HG03097 (cell line): ENCODE measurements around the gene TMEM60.
"Not testable (repeated sequence)": the region's sequence is repeated elsewhere in the genome, so short reads cannot be mapped to it uniquely, and the experiment has no call there.

Source experiments
- ATAC-seq: cut with Tn5 transposase; IDR thresholded peaks from one replicate; pipeline ENCODE4 v1.9.1; 2021; ENCODE audit not compliant: unreplicated experiment, low FRiP score

Gene TMEM60, protein sequence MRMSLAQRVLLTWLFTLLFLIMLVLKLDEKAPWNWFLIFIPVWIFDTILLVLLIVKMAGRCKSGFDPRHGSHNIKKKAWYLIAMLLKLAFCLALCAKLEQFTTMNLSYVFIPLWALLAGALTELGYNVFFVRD

DNA sequence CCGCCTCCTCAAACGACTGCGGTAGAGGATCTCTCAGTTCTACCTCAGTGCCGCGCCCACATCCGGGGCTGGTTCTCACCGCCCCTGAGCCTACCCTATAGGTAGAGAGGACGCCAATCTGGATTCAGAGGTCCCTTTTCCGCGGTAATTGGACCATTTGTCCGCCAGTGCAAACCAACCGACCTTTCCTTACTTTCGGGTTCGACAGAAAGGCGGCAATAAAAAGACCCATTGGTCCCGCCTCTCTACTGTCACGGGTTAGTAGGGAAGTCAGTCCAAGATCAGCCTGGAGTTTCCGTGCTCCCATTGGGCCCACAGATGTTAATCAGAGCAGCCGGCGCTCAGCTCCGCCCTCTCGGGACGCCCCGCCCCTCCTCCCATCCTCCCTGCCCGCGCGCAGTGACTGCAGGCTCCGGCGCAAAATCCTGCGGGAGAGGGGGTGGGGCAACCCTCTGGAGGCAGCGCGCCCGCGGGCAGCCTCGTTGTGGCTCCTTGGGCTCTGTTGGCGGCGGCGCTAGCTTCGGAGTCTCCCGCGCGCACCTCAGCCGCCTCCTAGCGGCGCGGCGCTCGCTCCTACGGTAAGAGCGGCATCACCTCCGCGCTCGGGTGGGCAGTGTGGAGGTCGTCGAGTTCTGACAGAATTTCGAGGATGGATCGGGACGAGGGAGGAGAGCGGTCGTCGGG, at the start of gene TMEM60, which contains the start of gene PHTF2:
TMEM60 (minus strand) TSS at position 41 of the 684 bp plus-strand sequence. CDS start 4,061 bp downstream, outside the sequence.
PHTF2 (plus strand) TSS at position 380 of the 684 bp plus-strand sequence.
- peak; percentile 91 for ATAC-seq

DNA sequence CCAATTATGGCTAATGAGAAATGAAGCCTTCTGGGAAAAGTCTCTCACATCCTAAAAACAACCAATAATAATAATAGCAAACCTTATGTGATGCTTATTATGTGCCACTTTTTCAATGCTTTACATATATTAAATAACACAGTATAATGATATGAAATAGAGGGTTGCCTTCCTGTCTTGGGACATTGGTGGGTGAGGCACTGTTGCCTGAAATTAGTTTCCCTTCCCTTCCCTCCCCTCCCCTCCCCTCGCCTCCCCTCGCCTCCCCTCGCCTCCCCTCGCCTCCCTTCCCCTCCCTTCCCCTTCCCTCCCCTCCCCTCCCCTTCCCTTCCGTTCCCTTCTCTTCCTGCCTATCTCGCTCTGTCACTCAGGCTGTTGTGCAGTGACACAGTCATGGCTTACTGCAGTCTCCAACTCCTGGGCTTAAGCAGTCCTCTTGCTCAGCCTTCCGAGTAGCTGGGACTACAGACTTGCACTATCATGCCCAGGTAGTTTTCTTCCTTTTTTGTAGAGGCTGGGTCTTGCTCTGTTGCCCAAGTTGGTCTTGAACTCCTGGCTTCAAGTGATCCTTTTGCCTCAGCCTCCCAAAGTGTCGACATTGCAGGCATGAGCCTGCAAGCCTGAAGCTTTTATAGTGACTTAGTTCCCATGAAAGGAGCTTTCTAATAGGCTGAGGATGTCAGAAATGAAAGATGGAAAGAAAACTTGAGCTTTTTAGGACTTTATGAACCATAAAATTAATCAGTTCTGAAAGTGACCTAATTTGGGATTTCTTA, 48.3 kb upstream of the TMEM60 start:
- no peak for ATAC-seq

DNA sequence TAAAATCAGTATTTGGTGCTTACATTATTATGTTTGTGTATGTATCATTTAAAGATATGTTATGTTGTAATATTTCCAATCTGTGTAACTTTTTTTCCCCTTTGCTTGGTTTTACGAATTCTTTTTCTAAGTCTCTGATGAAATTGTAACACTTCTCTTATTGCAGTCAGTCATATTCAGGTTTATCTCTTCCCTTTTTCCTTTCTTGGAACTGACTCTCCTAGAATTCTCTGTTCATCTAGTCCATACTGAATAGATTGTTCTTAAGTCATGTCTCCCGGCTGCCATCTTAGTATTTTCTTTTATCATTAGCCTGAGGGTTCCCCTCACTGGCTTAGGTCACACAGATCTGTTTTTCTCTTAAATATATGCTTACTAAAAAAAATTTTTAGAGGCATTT, 45.0 kb upstream of the TMEM60 start:
- no peak for ATAC-seq

DNA sequence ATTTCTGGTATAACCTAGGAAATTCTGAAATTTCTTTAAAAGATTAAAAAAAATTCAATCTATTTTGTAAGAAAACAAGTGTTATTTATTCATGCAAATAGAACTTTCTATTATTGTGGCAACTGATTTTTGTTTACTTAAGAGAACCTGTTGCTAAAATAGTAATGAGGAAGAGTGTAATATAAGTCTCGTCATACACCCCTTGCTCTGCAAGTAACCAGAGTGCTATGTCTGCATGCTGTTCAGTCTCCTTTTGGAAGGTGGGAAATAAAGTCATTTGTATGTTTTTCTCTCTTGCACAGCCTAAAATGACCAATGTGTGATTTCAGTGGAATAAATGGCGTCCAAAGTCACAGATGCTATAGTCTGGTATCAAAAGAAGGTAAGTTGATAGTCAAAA, 41.7 kb upstream of the TMEM60 start:
- no peak for ATAC-seq

DNA sequence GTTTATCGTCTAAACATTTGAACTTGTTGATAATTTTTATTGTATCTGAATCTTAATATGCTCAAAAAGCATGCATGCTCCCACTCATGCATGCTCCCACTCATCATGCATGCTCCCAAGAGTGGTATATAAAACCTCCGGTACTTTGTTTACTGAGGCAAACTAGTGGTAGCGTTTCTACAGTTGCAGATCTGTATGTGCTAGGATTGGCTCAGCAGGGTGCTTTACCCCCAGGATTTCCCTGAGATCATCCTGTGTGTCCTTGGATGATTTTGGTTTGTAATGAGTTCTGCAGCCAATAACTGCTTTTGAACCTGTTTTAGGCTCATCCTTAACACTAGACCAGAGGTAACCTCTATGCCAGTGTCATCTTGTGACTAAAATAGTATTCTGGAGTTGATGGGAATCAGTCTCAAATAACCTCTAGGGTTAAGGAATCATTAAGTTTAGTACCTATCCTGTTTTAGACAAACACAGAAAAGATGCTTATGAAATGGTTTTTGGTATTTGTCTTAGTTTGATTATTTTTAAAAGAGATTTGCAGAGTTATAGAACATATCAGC, 40.8 kb upstream of the TMEM60 start:
- no peak for ATAC-seq

DNA sequence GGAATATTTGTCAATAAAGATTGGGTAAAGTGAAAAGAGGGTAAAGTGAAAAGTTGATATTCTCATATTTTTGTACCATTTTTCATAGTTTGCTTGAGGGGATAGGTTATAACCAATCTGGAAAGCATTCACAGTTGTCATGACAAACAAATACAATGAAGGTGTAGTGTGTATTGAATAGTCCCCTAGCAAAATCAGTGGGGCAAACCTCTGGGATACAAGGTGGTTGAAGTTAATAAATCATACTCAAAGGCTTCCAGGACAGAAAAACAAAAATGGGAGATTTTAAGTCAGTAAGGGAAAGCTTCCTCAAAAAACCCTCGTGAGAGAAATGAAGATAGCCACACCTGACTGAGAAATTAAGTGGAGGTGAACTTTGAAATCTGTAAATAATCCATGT, 39.7 kb upstream of the TMEM60 start:
- no peak for ATAC-seq

DNA sequence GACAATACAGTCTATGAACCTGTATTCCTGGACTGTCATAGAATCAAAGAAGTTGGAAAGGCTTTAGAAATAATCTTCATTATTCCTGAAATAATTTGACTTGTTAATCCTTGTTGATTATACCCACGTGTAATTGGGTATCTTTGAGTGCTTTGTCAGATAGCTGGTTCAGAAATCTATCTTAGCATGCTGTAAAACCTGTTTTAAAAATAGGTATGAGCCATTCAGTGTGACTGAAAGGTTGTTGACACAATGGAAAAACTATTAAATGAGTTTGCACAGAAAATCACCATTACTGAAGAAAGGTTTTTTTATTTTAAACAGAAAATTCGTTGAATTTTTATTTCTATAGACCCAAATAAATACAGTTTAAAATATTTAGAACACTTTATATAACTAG, 39.0 kb upstream of the TMEM60 start:
- ATAC-seq, result no peak

DNA sequence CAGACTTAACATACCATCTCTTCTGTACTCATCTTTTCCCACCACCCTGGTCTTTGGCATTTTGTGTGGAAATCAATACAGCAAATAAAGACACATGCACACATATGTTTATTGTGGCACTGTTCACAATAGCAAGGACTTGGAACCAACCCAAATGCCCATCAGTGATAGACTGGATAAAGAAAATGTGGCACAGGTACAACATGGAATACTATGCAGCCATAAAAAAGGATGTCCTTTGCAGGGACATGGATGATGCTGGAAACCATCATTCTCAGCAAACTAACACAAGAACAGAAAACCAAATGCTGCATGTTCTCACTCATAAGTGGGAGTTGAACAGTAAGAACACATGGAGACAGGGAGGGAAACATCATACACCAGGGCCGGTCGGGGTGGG, 38.2 kb upstream of the TMEM60 start:
- ATAC-seq, result not testable (repeated sequence)

DNA sequence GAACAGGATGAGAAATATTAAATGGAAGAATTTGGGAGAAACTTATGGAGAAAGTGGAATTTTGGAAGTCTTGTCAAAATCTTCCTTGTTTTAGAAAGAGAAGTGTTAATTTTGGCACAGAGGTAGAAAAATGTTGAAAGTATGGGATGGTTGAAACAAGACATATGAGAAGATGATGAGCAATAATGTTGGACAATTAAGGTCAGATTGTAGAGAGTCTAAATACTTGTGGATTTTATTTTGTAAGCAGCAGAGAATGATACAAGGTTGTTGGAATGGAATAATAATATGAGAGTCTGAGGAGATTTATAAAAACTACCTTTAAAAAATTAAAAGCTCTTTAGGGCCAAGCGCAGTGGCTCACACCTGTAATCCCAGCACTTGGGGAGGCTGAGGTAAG, 34.9 kb upstream of the TMEM60 start:
- no peak for ATAC-seq

DNA sequence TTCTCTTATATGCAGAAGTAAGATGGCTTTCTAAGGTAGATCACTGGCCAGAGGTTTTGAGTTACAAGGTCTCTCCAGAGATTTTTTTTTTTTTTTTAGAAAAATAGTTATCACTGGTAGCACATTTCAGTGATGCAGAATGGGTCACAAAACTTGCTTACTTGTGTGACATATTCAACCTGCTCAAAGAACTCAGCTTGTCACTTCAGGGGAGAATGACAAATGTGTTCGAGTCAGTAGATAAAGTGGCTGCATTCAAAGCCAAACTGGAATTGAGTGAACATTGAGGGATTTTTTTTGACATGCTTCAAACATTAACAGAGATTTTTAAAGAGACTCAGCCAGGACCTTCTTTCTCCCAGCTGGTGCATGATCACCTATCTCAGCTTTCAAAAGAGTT, 33.7 kb upstream of the TMEM60 start:
- ATAC-seq, result no peak

DNA sequence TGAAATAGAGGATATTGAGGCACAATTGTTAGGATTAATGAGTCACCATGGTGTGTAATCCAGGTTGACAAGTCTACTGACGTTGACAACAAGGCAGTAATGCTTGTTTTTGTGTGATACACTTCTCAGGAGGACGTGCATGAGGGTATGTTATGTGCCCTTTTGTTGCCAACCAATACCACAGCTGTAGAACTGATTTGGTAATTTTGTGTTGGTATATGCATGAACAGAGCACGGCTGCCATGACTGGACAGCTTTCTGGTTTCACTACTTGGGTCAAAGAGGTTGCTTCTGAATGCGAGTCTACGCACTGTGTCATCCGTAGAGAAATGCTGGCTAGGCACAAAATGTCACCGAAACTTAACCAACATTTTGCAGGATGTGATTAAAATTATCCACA, 33.2 kb upstream of the TMEM60 start:
- no peak for ATAC-seq

DNA sequence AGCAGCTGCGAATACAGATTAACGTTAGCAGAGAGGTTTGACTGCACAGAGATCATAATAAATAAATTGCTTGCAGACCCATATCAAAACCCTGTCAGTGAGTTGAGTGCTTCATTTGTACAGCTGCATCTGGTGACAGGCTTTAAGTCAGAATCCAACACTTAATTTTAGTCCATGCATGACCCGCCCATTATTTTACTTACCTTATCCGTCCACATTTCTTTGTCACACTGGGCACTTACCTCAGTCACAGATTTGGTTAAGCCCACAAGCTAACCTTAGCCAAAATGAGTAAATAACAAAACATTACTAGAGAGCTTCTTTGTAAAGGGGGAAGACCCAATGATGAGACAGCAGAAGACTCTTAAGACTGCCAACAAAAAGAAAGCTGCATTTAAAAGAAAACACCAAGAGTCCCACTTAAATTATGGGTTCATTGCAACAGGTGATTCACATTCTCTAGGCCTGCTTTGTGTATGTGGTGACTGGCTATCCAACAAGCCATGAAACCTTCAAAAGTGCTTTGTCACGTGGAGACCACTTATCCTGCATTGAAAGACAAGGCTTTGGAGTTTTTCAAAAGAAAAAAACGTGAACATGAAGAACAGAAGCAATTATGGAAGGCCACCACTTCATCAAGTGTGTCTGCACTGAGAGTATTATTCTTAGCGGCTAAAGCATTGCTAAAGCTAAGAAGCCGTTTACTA, 32.6 kb upstream of the TMEM60 start:
- no peak for ATAC-seq

DNA sequence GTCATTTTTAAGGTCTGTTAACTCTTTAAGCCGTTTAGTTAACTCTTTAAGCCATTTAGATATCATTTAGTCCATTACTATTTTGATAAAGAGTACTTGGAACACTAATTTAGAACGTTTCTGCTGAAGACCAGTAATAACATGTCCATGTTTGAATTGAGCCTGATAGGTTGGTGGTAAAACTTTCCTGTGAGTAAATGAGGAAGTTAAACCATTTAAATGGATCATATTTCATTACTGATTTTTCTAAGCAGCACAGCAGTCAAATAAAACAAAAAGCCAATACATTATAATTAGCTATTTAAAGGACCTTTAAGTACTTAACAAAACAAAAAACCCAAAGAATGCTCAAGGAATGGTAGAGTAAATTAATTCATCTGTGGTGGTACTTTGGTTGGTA, 29.8 kb upstream of the TMEM60 start:
- no peak for ATAC-seq

DNA sequence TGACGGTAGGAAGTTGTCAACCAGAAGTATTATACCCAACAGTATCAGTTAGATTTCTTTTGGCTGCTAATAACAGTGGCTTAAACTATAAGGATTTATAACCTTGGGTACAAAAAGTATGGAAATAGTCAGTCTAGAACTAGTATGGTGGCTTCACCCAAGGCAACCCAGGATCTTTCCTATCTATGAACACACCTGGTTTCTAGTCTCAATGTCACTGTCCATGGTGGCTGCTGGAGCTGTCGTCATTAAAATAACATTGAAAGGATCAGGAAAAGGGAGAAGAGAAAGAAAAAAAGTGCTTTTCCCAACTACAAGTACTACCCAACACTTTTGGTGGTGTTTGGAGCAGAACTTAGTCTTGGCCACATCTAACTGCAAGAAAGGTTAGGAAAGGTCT, 28.1 kb upstream of the TMEM60 start:
- no peak for ATAC-seq

DNA sequence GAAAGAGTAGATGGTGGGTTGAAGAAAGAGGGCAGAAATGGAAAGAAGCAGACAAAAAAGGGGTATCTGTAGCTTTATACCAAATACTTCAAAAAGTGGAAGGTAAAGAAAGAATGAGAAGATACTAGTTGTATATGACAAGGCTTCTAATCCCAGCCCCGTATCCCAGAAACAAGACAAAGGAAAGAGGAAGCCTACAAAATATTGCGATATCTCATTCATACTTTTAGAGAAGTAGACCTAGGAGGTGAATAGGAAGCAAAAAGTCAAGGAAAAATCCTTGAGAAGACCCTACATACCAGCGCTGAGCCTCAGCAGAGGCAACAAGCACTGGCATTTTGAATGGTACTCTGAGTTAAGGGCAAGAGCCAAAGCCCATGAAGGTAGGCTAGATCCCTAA, 26.9 kb upstream of the TMEM60 start:
- no peak for ATAC-seq

DNA sequence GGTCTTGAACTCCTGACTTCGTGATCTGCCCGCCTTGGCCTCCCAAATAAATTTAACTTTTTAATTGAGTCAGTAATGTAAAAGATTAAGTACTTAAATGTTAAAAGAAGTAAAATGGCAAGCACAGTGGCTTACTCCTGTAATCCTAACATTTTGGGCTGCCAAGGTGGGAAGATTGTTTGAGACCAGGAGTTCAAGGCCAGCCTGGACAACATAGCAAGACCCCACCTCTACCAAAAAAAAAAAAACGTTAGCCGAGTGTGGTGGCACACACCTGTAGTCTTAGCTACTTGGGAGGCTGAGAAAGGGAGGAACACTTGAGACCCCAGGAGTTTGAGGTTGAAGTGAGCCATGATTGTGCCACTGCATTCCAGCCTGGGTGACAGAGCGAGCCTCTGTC, 26.4 kb upstream of the TMEM60 start:
- ATAC-seq, result no peak

DNA sequence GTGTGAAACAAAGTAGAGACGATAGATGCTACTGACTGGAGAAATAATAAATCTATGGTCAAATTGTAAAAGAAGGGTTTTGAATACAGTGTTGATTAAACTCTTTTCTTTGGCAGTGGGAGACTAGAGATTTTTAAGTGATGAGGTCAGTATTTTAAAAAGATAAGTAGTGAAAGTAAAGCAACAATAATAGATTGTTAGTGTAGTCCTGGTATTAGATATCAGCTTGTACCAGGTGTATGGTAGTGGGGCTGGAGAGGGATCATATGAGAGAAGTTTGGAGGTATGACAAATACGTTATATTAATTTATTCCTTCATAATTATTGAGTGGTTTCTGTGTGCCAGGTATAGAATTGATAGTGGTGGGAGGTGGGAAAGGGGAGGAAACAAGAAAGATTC, 25.6 kb upstream of the TMEM60 start:
- no peak for ATAC-seq

DNA sequence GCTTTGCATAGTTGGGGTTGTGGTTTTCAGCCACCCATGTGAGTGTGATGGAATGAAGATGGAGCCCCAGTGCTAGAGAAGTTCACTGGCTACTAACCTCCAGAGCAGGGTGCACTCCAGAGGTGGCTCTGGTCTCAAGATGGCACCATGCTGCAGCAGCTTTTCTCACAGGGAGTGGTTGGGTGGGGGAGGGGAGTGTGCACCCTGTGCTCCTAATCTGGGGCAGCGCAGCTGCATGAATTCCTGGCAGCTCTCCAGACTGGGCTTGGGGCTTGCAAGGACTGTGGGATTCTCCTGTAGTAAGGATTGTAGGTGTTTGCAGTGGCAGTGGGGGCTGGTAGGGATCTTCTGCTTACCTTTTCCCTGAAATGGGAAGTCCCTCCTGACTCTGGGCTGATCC, 24.0 kb upstream of the TMEM60 start:
- no peak for ATAC-seq

DNA sequence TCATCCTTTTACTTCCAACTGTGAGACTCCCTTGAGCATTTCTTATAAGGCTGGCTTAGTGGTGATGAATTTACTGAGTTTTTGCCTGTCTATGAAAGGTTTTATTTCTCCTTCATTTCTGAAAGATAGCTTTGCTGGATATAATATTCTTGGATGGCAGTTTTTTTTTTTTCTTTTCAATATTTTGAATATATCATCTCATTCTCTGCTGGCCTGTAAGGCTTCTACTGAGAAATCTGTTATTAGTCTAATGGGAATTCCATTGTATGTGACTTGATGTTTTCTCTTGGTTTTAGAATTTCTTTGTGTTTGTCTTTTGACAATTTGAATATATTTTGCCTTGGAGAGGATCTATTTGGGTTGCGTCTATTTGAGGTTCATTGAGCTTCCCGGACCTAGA, 22.7 kb upstream of the TMEM60 start:
- ATAC-seq, result no peak

DNA sequence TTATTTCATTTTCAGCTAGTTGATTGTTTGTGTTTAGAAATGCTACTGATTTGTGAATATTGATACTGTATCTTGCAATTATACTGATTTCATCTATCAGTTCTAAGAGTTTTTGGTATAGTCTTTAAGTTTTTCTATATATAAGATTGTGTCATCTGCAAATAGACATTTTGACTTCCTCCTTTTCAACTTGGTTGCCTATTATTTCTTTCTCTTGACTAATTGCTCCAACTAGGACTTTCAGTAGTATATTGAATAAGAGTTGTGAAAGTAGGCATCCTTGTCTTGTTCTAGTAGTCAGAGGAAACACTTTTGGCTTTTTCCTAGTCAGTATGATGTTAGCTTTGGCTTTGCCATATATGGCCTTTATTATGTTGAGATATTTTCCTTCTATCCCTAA, 20.8 kb upstream of the TMEM60 start:
- no peak for ATAC-seq

DNA sequence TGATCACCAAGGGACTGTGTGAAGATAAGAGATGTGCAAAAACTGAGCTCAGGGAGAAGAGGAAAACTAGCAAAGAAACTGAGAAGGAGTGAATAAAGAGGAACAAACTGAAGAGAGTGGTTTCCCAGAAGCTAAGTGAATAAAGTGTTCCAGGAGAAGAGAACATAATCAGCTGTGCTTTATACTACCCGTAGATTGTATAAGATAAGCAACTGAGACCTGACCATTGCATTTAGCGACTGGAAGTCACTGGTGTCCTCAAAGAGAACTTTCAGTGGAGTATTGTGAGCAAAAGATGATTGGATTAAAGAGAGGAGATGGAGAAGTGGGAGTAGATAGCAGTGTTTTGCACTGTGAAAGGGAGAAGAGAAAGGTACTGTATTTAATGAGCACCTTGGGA, 14.9 kb upstream of the TMEM60 start:
- no peak for ATAC-seq
